NT2/D1 (cell line): ENCODE measurements around the gene RAB27A.
"Not testable (repeated sequence)": the region's sequence is repeated elsewhere in the genome, so short reads cannot be mapped to it uniquely, and the experiment has no call there.

Experiments used
- DNase-seq: peaks from one replicate; pipeline ENCODE4 v3.0.0-alpha.2; 2011; ENCODE audit warnings: low read depth, low spot score
- H3K27me3 ChIP-seq: 2 replicates; pipeline ENCODE4 v1.6.0; 2011; ENCODE audit warnings: mild to moderate bottlenecking; ENCODE audit not compliant: insufficient read length, insufficient read depth
- H3K36me3 ChIP-seq: 2 replicates; pipeline ENCODE4 v1.6.1; 2011; ENCODE audit warnings: mild to moderate bottlenecking, low read length, mixed read lengths; ENCODE audit not compliant: insufficient read depth, insufficient read length
- H3K4me1 ChIP-seq: 2 replicates; pipeline ENCODE4 v1.5.1; 2011; ENCODE audit not compliant: insufficient read depth, insufficient read length
- H3K4me3 ChIP-seq: 2 replicates; pipeline ENCODE4 v1.5.1; 2011; ENCODE audit warnings: low read depth; ENCODE audit not compliant: insufficient read length
- H3K9ac ChIP-seq: 2 replicates; pipeline ENCODE4 v1.6.0; 2011; ENCODE audit warnings: low read depth; ENCODE audit not compliant: insufficient read length
- H3K9me3 ChIP-seq: 2 replicates; pipeline ENCODE4 v1.5.1; 2011; ENCODE audit warnings: mild to moderate bottlenecking, low read length; ENCODE audit not compliant: insufficient read depth
- SUZ12 ChIP-seq: IDR thresholded peaks from 2 replicates; pipeline ENCODE4 v1.6.1; 2011; ENCODE audit not compliant: insufficient read length, insufficient read depth; ENCODE audit errors: extremely low read depth
- YY1 ChIP-seq: IDR thresholded peaks from 2 replicates; pipeline ENCODE4 v1.6.1; 2011; ENCODE audit not compliant: insufficient read length, insufficient read depth
- ZNF274 ChIP-seq: IDR thresholded peaks from 2 replicates; pipeline ENCODE4 v1.6.1; 2011; ENCODE audit warnings: mild to moderate bottlenecking, low read depth, low read length

Gene RAB27A

GRCh38 chr15:55254916-55255679 is 34.5 kb downstream of the RAB27A start:
- Histone ChIP-seq H3K4me1 (no peaks in the 10 kb centered on the region), H3K4me3 (no peak overlapping the region), H3K36me3 (no peaks in the 10 kb centered on the region), H3K9ac (no peak overlapping the region), H3K27me3 (no peaks in the 10 kb centered on the region), H3K9me3 (no peaks in the 10 kb centered on the region)
- DNase-seq = no peak
- TF ChIP-seq SUZ12 = no peak
- no peak for TF ChIP-seq ZNF274
- TF ChIP-seq YY1 = no peak

DNA sequence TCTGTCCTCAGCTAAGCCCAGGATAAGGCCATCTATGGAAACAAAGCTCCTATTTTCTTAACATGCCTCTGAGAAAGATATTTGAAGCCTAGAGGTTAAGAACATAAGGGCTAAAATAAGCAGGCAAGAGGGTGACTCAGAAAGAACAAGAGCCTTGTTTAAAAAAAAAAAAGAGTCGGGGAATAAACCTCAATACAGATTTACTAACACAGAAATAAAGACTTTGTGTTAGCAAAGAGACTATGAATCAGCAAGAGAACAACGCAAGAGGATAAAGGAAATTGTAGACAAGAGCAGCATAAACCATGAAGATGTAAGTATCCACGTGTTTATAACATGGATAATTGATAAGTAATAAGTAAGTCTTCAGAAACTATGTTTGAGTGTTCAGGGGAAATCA is 36.0 kb downstream of the RAB27A start:
- TF ChIP-seq SUZ12 = no peak
- no peak for TF ChIP-seq YY1
- TF ChIP-seq ZNF274 = no peak
- H3K36me3 ChIP-seq = no peaks in the 10 kb centered on the region
- H3K4me1 ChIP-seq = no peaks in the 10 kb centered on the region
- H3K27me3 ChIP-seq = no peaks in the 10 kb centered on the region
- no peak overlapping the region for H3K4me3 ChIP-seq
- no peak for DNase-seq
- H3K9me3 ChIP-seq = no peaks in the 10 kb centered on the region
- no peak overlapping the region for H3K9ac ChIP-seq

DNA sequence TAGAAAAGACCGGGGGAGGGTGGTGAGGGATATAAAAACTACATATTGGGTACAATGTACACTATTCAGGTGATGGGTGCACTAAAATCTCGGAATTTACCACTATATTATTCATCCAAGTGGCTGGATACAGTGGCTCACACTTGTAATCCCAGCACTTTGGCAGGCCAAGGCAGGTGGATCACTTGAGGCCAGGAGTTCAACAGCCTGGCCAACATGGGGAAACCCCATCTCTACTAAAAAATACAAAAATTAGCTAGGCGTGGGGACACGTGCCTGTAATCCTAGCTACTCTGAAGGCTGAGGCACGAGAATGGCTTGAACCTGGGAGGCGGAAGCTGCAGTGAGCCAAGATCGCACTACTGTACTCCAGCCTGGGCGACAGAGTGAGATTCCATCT is 37.4 kb downstream of the RAB27A start:
- not testable (repeated sequence) for H3K9ac ChIP-seq, H3K4me1 ChIP-seq, H3K27me3 ChIP-seq, H3K36me3 ChIP-seq, DNase-seq, H3K9me3 ChIP-seq, H3K4me3 ChIP-seq

DNA sequence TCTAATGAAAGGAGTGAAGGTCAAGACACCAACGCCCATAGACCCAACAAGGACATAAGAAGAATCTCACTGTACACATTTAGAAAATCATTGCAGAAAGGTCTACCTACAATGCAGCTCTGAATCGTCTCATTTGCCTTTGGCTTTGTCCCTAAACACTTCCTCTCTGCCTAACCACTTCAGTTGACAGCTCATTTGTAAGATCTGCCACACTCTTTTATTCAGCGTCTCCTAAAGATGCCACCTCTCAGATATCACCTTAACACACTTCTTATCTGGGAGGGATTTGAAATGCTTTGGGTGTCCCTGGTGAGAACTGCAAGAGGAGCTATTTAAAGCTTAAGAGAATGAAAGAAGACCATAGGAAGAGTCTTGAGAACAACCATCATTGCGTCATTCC is 38.7 kb downstream of the RAB27A start:
- DNase-seq = no peak

DNA sequence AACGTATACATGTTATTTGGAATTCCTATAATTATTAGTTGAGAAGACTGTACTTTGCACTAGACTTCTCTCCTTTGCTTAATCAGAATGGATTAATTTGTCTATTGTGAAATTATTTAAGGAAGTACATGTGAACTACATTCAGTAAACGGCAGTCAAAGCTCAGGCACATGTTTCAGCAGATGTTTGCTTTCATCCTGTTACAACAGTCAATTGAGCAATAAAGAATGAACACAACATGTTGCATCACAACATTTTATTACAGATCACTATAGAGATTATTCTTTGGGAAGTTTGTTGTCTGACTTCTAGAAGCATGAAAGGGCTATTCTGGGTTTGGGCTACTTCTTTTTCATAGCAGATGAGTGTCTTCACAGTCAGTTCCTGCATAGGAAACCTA is 39.2 kb downstream of the RAB27A start:
- no peak for DNase-seq
- H3K9me3 ChIP-seq = no peaks in the 10 kb centered on the region
- H3K4me1 ChIP-seq = no peaks in the 10 kb centered on the region
- H3K27me3 ChIP-seq = no peaks in the 10 kb centered on the region
- H3K4me3 ChIP-seq = no peak overlapping the region
- H3K36me3 ChIP-seq = no peaks in the 10 kb centered on the region
- H3K9ac ChIP-seq = no peak overlapping the region
- no peak for TF ChIP-seq ZNF274
- TF ChIP-seq YY1 = no peak
- no peak for TF ChIP-seq SUZ12

More for the DNA sequence above, 38.7 kb downstream of the RAB27A start:
- Histone ChIP-seq H3K9ac (no peak overlapping the region), H3K27me3 (no peaks in the 10 kb centered on the region), H3K4me1 (no peaks in the 10 kb centered on the region), H3K9me3 (no peaks in the 10 kb centered on the region), H3K36me3 (no peaks in the 10 kb centered on the region), H3K4me3 (no peak overlapping the region)
- TF ChIP-seq ZNF274 = no peak
- no peak for TF ChIP-seq YY1
- TF ChIP-seq SUZ12 = no peak

- not testable (repeated sequence) for H3K36me3 ChIP-seq, DNase-seq, H3K4me3 ChIP-seq, H3K9ac ChIP-seq, H3K27me3 ChIP-seq, H3K4me1 ChIP-seq, H3K9me3 ChIP-seq
Measured at GRCh38 chr15:55249885-55250284, 39.7 kb downstream of the RAB27A start.

- Histone ChIP-seq H3K27me3 (no peaks in the 10 kb centered on the region), H3K9ac (no peak overlapping the region), H3K36me3 (no peaks in the 10 kb centered on the region), H3K9me3 (no peaks in the 10 kb centered on the region), H3K4me3 (no peak overlapping the region), H3K4me1 (no peaks in the 10 kb centered on the region)
- no peak for DNase-seq
- TF ChIP-seq YY1 (no peak), ZNF274 (no peak), SUZ12 (no peak)
Measured at GRCh38 chr15:55248895-55249294, 40.7 kb downstream of the RAB27A start.

- Histone ChIP-seq H3K9ac (no peak overlapping the region), H3K9me3 (no peaks in the 10 kb centered on the region), H3K36me3 (no peaks in the 10 kb centered on the region), H3K4me3 (no peak overlapping the region), H3K27me3 (no peaks in the 10 kb centered on the region), H3K4me1 (no peaks in the 10 kb centered on the region)
- no peak for DNase-seq
- TF ChIP-seq YY1 = no peak
- no peak for TF ChIP-seq ZNF274
- no peak for TF ChIP-seq SUZ12
Measured at GRCh38 chr15:55247766-55248427, 41.7 kb downstream of the RAB27A start.
